EL (cell line): ENCODE results near the gene NDNF.

Source experiments
- DNase-seq: peaks from one replicate; pipeline ENCODE4 v3.0.0-alpha.2; 2016

Gene NDNF

DNA sequence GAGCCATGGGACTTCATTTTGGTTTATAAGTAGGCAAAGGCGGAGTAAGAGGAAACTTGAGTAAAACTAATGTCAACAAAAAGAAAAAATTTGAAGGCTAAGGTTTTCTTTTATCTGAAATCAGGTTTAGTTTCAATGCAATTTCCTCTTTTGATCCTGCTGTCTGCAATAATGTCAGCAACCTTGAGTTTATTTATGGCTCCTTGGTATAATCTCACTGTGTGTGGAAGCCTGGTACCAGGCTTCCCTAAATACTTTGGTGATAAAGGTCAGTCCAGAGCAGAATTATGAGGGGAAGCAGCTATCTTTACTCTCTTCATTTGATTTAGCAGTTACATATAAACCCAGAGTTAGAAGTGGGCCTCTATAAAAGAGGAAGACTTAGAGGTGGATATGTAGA lies 57.8 kb downstream of the NDNF start:
- DNase-seq: no peak

DNA sequence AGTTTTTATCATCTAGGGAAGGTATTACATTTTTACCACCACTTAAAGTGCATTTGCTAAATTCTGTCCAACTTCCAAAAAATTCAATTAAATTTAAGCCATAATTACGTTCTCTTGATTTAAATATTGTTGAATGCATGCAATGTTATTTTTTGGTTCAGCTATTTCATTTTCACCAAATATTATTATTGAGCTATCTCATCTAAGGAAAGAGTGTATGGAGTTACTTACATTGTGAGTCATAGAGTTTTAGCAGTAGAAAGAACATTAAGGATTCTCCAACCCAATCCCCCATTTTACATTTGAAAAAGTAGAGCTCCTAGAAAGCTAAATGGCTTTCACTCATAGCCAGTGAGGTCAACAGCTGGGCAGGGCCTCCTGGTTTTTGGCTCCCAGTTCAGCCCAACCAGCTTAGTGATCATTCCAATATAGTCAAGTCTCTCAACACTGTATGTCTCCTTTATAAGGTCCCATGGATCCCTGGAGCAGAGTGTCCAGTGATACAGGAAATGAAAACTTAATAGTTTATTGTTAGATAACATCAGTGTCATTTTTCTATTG lies 60.5 kb downstream of the NDNF start:
- DNase-seq: no peak

DNA sequence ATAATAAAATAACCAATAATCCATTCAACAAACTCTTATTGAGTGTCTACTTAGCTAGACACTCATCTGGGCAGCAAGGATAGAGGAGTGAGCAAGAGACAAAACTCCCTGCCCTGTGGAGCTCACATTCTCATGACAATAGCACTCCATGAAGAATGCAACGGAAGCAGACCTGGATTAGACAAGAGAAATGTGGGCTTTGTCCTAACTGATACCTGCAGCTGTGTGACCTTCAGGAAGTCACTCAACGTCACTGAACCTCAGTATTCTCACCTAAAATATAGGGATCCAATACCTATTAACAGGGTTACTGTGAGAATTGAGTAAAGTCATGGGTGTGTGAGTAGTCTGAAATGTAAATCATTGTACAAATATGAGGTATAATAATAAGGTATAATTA lies 61.2 kb downstream of the NDNF start:
- DNase-seq: no peak

DNA sequence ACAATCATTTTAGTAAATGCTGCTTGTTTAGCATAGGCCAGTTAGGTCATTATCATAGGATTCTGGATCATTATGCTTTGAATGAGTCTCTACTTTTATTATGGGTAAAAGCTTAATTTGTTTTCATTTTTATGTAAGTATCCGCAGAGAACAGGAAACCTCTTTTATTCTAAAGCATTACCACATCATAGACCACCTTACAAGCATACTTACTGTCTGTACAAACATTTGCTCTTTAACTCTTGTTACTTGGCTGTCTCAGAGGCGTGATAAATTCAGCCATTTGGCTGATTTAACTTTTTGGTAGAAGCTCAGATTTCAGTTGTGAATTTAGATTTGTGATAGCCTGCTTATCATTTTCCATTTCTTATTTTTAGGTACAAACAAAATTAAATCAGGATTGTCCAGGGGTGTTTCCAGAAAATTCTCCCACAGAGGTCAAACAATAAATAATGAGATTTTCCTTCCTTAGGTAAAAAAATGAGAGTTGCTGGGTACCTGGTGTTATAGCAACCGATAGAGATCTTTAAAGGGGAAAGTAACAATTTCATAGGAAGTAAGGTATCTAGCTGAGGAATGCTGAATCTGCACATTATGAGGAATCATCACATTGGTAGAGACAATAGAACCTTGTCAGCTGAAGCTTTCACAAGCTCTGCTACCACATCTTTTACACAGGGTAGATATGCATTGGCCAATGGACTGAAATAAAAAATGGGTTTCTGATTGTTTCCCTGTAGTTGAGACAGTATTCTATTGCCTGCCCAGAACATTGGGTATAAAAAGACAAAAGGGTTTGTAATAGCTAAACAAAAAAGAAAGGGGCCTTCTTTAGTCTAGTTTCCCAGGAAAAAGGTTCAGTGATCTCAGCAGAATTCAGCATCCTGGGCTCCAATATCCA lies 62.5 kb downstream of the NDNF start:
- no peak for DNase-seq

DNA sequence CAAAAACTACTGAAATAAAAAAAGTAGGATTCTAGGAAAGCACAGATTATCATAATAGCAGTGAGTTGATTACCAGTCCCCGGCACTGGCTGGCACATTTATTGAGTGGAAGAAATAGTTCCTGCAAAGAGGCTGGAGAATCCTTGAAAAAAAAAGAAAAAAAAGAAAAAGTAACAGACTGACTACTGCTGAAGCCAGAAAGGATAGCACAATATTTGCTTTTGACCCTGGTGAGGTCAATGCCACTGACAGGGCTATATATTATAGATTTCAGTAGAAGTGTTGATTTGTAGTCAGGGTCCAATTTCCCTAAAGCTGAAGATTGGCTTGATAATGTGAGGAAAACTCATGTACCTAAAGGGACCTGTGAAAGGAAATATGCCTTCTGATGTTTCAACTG lies 64.7 kb downstream of the NDNF start:
- DNase-seq: no peak

DNA sequence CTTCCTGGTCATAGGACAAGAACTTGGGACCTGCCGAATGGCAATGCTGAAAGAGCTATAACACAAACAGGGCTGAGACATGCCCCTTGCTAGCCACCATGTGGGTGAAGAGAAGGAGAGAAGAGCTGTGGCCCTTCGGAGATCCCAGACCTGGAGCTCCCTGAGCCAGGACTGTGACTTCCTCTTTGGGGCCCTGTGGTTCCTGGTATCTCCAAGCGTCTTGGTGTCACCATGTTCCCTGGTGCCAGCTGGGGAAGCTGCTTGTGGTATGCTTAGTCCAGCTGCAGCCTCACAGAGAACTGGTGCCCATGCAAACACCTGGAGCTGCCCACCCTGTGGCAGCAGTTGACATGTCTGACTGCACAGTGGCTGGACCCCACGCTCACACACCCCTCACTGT lies 68.5 kb downstream of the NDNF start:
- no peak for DNase-seq

DNA sequence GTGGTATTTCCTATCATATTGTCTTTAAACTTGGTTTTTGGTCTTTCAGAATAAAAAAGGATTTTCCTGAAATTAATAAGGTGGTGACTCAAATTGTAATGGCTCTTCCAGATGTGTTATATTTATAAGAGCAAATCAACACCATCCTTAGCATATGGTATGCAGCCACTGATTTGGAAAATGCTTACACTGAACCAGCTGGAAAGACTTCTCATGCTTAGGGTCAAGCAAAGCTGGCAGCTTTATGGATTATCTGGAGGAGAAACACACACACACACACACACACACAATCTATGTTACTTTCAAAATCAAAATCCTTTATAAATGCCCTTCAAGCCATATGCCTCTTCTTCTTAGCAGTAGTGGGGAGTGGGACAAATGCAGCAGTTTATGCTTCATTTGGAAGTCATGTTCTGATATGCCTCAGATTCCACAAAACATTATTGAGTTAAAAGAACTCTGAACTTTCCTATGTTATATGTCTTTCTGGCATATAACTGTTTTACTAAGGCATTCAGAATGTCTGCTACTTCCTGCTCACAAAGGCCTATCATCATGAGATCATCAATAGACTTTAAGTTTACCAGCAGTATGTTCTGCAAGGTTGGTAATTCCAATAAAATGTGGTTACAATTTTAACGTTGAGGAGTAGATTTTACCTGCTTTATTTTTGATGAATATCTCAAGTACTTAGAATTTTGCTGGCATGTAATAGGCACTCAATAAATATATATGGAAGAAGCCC lies 76.9 kb downstream of the NDNF start:
- no peak for DNase-seq

DNA sequence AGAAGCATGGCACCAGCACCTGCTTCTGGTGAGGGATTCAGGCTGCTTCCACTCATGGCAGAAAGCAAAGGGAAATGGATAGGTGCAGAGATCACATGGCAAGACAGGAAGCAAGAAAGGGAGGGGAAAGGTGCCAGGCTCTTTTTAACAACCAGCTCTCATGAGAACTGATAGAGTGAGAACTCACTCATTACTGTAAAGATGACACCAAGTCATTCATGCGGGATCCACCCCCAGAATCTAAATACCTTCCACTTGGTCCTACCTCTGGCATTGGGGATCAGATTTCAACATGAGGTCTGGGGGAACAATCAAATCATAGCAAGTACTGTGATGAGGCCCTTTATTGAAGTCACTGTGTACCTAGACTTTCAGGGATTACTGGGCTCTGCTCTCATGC lies 77.8 kb downstream of the NDNF start:
- DNase-seq: no peak

DNA sequence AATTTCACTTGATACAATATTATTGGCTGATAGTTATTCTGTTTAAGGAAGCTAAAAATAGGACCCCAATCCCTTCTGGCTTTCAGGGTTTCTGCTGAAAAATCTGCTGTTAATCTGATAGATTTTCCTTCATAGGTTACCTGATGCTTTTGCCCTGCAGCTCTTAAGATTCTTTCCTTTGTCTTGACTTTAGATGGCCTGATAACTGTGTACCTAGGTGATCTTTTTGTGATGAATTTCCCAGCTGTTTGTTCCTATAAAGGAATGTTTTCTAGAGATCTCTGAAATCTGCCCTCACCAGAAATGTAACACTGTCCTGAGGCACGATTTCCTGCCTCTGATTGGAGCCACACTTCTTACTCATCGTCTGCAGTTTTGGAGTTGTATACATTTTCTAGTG lies 80.5 kb downstream of the NDNF start:
- DNase-seq: no peak

DNA sequence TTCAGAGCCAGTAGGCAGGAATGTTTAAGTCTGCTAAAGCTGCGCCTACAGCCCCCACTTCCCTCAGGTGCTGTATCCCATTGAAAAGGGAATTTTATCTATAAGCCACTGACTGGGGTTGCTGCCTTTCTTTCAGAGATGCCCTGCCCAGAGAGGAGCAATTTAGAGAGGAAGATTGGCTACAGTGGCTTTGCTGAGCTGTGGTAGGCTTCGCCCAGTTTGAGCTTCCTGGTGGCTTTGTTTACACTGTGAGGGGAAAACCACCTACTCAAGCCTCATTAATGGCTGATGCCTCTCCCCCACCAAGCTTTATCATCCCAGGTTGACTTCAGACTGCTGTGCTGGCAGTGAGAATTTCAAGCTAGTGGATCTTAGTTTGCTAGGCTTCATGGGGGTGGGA lies 82.1 kb downstream of the NDNF start:
- DNase-seq: no peak
